Measurements from ENCODE around the gene OR56A5.
A peak's percentile ranks its signal among the peaks of the same experiment; 100 is the strongest.
"Not testable (repeated sequence)": the region's sequence is repeated elsewhere in the genome, so short reads cannot be mapped to it uniquely, and the experiment has no call there.

The OR56A5 gene

DNA sequence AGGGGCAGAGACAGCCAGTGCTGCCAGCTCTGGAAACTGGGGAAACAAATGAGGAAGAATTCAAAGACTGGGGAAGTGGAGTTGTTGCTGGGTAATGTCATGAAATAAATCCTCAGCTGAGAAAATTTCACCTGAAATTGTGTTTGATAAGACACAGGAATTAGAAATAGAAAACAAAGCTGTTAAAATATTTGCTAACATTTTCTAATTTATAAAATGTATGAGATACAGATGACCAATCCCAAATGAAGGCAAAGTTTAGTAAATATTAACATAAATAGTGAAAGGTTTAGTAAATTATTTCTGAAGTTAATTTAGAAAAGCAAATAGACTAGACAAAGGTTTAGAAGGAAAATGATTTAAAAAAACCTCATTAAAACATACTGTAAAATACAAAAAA lies at the start of gene OR56A5:
OR56A5 (minus strand) TSS at position 101 of the 400 bp plus-strand sequence; CDS start at position 101, 0 bp downstream.
- no peak for DNase-seq

- DNase-seq: no peak
Measured at GRCh38 chr11:6013042-6013441, 44.7 kb upstream of the OR56A5 start.

GRCh38 chr11:6012035-6012668 lies 43.9 kb upstream of the OR56A5 start:
- no peak for DNase-seq

GRCh38 chr11:6006846-6007245 lies 38.6 kb upstream of the OR56A5 start, which contains the start of gene OR56A4:
Gene OR56A4 (minus strand): TSS chr11:6006946. CDS start chr11:6002992, 3,954 bp downstream.
- DNase-seq: no peak

DNA sequence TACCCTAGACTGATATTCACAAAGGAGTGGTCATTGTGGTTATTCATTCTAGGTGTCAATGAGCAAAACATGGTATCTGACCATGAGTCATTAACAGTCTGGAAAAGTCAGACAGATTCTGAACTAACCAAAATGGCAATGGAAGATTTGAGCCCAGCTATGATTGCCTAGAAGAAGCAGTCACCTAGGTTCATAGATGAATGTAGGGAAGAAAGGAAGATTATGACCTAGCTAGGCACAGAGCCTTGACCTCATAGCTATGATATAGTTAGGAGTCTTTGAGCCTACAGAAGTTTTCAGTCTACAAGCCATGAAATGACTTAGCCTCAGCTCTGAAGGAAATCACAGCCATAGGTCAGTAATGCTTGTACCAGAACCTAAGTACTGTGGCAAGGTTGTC lies 38.1 kb upstream of the OR56A5 start:
- no peak for DNase-seq

DNA sequence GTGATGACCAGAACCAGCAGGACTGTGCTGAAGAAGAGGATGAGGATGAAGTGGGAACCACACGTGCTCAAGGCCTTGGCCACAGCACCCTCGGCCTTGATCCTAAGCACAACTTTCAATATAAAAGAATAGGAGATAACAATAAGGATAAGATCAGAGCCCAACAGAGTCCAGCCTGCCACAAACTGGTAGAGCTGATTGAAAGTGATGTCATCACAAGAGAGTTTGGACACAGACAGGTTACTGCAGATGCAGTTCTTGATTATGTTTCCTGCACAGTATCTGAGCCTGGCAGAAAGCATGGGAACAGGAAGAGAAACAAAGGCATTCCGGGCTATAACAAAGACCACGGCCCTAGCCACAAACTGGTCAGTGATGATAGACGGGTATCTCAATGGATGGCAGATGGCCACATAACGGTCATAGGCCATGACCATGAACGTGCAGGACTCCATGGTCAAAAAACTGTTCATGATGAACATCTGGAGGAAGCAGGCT lies 34.0 kb upstream of the OR56A5 start:
- no peak for DNase-seq

GRCh38 chr11:5994791-5995190 lies 26.5 kb upstream of the OR56A5 start:
- DNase-seq: no peak

DNA sequence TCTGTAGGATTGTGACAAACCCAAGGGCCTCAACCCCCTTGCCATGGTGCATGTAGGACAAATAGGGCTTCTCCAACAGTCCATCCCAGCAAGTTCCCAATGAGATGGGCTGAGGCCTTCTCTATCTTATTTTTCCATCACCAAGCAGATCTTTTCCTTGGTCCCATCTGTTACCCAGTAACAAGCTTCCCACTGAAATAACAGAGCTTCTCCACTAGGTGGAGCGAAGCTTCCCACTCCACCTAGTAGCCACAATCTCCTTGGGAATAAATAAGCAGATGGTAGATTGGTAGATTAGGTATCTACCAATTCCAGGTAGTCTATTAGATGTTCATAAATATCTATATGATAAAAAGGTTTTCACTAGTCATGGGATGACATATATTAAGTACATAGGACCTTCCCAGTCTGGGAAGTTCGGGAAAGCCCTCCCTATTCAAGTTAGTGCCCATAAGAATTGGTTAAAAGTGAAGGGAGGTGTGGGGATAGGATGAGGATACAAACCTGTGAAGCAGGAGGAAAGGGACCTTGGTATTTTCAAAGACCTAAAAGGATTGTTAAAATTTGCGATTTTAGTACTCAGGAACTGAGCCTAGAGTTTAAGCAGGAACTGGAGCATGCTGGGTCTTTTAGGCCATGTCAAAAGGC lies 24.4 kb upstream of the OR56A5 start:
- DNase-seq: peak; percentile 14 to 39

DNA sequence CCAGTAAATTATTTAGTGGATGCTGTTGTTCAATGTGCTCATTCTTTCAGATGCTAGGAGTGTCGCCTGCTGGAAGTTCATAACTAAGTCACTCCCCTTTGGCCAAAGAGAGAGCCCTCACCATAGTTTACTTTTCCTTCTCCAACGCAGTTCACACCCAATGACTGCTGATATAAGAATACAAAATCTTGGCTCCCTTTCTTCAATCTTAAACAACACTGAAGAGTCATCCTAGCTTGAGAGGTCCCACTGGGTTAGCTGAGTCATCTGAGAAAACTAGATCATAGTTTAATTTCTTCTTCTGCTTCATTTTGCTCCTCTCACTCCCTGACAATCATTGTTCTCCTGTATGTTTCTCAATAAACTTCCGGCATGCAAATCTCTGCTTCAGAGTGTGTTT lies 23.9 kb upstream of the OR56A5 start:
- no peak for DNase-seq

DNA sequence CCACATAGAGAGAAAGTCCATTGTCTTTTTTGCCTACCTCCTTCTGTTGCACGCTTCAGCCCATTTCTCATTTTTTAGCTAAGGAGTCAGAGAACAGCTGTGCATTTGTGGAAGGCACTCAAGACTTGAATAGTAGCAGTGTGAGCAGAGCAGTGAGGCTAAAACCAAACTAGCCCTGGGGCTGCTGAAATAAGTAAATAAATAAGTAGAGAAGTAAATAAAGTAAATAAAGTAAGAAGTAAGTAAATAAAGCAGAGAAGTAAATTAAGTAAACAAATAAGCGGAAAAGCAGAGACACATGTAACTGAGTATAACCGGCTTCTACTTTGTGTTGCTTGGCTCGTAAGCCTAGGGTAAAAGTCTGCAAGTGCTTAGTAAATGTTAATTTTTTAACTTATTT lies 20.9 kb upstream of the OR56A5 start:
- no peak for DNase-seq

- no peak for DNase-seq
Measured at GRCh38 chr11:5986885-5987284, 18.6 kb upstream of the OR56A5 start, which contains the start of gene OR52L1. Gene OR52L1 (minus strand): TSS chr11:5986985. CDS start chr11:5986930, 55 bp downstream.

DNA sequence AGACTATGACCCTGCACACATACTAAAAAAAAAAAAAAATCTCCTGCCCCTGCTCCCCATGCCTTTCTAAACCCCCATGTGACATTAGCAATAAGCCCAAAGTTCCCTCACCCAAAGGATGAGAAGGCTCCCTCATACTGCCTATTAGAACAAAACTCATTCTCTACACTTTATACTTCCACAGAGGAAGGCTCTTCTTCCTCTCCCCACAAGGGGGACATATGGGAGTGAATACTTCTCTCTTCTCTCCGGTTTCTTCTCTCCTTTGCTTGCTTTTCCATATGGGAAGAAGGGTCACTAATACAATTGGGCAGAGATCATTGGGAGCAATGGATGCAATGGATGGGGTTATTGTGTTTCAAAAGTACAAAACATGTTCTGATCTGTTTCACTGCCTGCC lies 15.1 kb upstream of the OR56A5 start:
- DNase-seq: no peak

DNA sequence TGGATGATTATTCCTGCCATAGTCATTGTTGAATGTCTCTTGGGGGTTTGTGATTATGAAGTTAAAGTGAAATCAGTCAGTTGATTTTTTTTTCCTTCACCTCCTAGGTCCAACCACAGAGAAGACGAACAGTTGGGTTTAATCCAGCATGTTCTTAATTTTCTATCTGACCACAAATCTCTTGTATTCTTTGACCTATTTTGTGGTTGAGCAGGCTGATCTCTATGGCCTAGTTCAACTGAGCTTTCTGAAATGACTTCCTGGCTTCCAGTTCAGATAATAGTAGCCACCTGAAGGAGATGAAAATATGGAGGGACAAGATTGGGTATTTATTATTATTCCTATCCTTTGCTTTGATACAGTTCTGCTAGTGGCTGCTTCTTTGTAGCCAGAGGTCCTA lies 5.2 kb upstream of the OR56A5 start:
- no peak for DNase-seq

GRCh38 chr11:5967708-5968107 lies 586 bp downstream of the OR56A5 start:
- no peak for DNase-seq

DNA sequence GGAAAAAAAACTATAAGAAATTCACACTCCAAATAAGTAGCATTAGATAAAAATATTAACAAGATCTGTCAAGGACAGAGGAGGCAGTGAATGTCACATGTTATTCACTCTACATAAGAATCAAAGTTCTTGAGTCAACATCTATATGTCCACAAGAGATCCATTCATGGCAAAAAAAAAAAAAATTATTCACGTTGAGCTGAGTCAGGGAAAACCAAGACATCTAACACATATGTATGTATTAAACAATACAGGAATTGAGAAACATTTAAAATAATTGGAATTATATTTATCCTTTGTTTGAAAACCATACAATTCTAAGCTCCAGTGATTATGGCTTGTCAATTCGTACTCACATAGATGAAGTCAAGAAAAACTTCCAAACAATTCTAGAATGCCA lies 1.3 kb downstream of the OR56A5 start:
- DNase-seq: no peak

GRCh38 chr11:5960704-5961320 lies 7.5 kb downstream of the OR56A5 start:
- not testable (repeated sequence) for DNase-seq

DNA sequence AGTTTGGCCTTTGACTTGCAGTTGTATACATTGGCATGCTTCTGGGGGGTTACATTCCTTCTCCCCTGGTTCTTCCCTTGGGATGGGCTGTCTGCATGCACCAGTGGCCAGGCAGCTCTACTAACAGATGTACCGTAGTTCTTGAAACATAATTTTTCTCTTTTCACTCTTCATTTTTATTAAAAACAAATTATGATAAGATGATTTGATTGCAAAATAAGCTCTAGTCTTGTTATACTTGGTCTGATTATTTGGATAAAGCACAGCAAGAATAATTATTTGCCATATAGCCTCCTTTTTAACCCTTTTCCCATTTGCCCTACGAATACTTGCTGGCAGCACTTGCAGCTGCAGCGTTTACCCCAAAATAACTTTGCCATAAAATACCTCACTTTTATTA lies 12.7 kb downstream of the OR56A5 start:
- no peak for DNase-seq

- DNase-seq: no peak
Measured at GRCh38 chr11:5941951-5942350, 26.3 kb downstream of the OR56A5 start, which contains the start of gene OR56A3. Gene OR56A3 (plus strand): TSS chr11:5942251. CDS start chr11:5947347, 5,096 bp downstream.

DNA sequence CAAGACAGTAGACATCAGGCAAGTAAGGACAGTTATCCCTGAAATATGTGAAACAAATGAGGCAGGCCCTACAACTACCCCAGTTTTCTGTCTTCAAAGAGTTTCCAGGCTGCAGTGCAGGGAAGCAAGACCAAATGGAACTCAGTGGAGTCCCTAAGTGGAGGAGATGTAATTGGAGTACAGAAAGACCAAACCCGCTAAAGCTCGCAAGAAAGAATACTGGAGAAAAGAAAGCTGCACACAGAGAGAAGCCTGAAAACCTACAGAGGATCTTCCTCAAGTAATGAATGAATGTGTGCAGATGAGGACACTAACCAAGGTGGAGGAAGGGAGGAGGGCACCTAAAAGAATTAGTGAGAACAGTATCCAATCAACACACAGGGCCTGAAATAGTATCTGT lies 27.5 kb downstream of the OR56A5 start:
- DNase-seq: no peak

DNA sequence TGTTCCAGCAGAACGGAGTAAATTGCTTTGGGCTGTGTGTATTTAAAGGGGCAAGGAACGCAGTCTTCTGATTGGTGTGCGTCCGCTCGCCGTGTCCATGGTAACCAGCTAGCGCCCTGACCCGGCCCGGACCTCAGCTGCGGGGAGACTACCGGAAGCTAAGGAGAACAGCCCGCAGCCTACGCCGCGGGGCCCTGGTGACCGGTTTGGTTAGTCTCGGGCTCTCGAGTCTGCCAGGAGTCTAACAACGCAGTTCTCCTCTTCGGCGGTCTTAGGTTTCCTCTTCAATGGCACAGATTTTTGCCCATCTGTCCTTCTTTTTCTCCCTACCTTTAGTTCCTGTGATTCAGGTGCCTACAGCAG lies 29.7 kb downstream of the OR56A5 start:
- DNase-seq: no peak

- no peak for DNase-seq
Measured at GRCh38 chr11:5937868-5938602, 30.3 kb downstream of the OR56A5 start.

GRCh38 chr11:5933116-5933515 lies 35.2 kb downstream of the OR56A5 start:
- no peak for DNase-seq

GRCh38 chr11:5932671-5933070 lies 35.6 kb downstream of the OR56A5 start:
- DNase-seq: no peak
